OCI-LY3 (cell line): ENCODE data around the gene GNG2.

Experiments used
- CTCF ChIP-seq: fragments of 200-600, 300-600 bp; sonication (generic); IDR thresholded peaks from 2 replicates; pipeline ENCODE4 v1.5.1; 2014; ENCODE audit warnings: antibody characterized with exemption, low read length, low read depth
- EZH2phosphoT487 ChIP-seq: fragments of 200-600 bp; shearing (Covaris generic); IDR thresholded peaks from 2 replicates; pipeline ENCODE4 v1.6.1; 2018; ENCODE audit warnings: antibody characterized with exemption, mixed run types, low read depth

DNA sequence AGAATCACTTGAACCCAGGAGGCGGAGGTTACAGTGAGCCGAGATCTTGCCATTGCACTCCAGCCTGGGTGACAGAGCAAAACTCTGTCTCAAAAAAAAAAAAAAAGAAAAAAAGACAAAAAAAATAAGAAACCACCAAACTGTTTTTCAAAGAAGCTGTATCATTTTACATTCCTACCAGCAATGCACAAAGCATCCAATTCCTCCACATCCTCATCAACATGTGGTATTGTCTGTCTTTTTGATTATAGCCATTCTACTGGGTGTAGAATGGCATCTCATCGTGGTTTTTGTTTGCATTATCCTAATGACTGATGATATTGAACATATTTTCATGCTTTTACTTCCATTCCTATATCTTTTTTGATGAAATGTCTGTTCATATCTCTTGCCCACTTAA lies 36.2 kb upstream of the GNG2 start:
- TF ChIP-seq CTCF (no peak), EZH2phosphoT487 (no peak)
